CD14-positive monocyte (primary cell): Measurements from ENCODE around the gene LIN37. TPM values are rescaled to one million over a fixed set of nuclear protein-coding genes. Genes with fewer than 3 reads are reported as not detected.

Source experiments
- DNase-seq, 3 donors: peaks; one replicate each; pipeline ENCODE4 v3.0.0-alpha.2; 2011 to 2022
- H2AFZ ChIP-seq: 2 replicates; pipeline ENCODE4 v1.6.0; 2012; ENCODE audit warnings: mild to moderate bottlenecking, low read depth, low read length, inconsistent platforms; ENCODE audit not compliant: insufficient read depth, poor library complexity, severe bottlenecking
- H3K27ac ChIP-seq, 2 donors: 1 replicate in 1 of 2; 2 replicates in 1 of 2; pipeline ENCODE4 v1.5.1; 2012 to 2013; ENCODE audit warnings: low read length in 2 of 2, control low read depth in 1 of 2, inconsistent platforms in 1 of 2, low read depth in 1 of 2, mild to moderate bottlenecking in 1 of 2
- H3K27me3 ChIP-seq, 2 donors: one replicate each; pipeline versions ENCODE4 v1.6.0 to v1.6.1; 2011 to 2013; ENCODE audit warnings: low read length in 2 of 2; ENCODE audit not compliant: control insufficient read depth in 2 of 2, insufficient read depth in 2 of 2
- H3K36me3 ChIP-seq, 2 donors: replicated peaks in 1 of 2; 1 replicate in 1 of 2; 2 replicates in 1 of 2; pipeline versions ENCODE4 v1.5.1 to v1.6.1; 2012 to 2013; ENCODE audit warnings: low read length in 2 of 2, control low read depth in 1 of 2, inconsistent platforms in 1 of 2, mild to moderate bottlenecking in 1 of 2; ENCODE audit not compliant: insufficient read depth in 2 of 2, control insufficient read depth in 1 of 2
- H3K4me1 ChIP-seq, 2 donors: 1 replicate in 1 of 2; 2 replicates in 1 of 2; pipeline versions ENCODE4 v1.5.1 to v1.6.1; 2012 to 2013; ENCODE audit warnings: low read length in 2 of 2, control low read depth in 1 of 2, inconsistent platforms in 1 of 2, mild to moderate bottlenecking in 1 of 2, moderate library complexity in 1 of 2; ENCODE audit not compliant: insufficient read depth in 2 of 2, control insufficient read depth in 1 of 2
- H3K4me2 ChIP-seq: replicated peaks from 2 replicates; pipeline ENCODE3; 2012; ENCODE audit warnings: low read length, moderate library complexity, mild to moderate bottlenecking; ENCODE audit not compliant: poor library complexity, severe bottlenecking; ENCODE audit errors: extremely low read depth
- H3K4me3 ChIP-seq, 3 experiments: fragments of 200-600 bp in 1 of 3; sonication (generic) in 1 of 3; replicated peaks in 1 of 3; 1 replicate in 2 of 3; 2 replicates in 1 of 3; pipeline ENCODE4 v1.5.1; 2011 to 2013; ENCODE audit warnings: low read length in 3 of 3, mild to moderate bottlenecking in 3 of 3, control low read depth in 2 of 3, low read depth in 2 of 3, inconsistent platforms in 1 of 3, moderate library complexity in 1 of 3
- H3K79me2 ChIP-seq: 2 replicates; pipeline ENCODE4 v1.6.0; 2012; ENCODE audit warnings: mild to moderate bottlenecking, control low read depth, inconsistent platforms, low read length, moderate library complexity; ENCODE audit not compliant: insufficient read depth
- H3K9ac ChIP-seq: 2 replicates; pipeline ENCODE4 v1.6.0; 2017; ENCODE audit warnings: low read length, mild to moderate bottlenecking; ENCODE audit not compliant: insufficient read depth, poor library complexity, severe bottlenecking
- H3K9me3 ChIP-seq, 2 donors: replicated peaks in 1 of 2; 1 replicate in 1 of 2; 2 replicates in 1 of 2; pipeline versions ENCODE4 v1.5.1 to v1.6.1; 2012 to 2013; ENCODE audit warnings: low read length in 2 of 2, control low read depth in 1 of 2; ENCODE audit not compliant: control insufficient read depth in 1 of 2, insufficient read depth in 1 of 2
- H4K20me1 ChIP-seq: 2 replicates; pipeline ENCODE4 v1.6.0; 2012; ENCODE audit warnings: mild to moderate bottlenecking, low read length, control low read depth, moderate library complexity; ENCODE audit not compliant: insufficient read depth
- H3K27ac Mint-ChIP-seq, 7 donors: one replicate each; pipeline ENCODE4 v1.8.0; 2020; ENCODE audit warnings: mild to moderate bottlenecking in 7 of 7, mixed read lengths in 7 of 7, moderate library complexity in 6 of 7, inconsistent platforms in 2 of 7
- H3K27me3 Mint-ChIP-seq, 3 donors: one replicate each; pipeline ENCODE4 v1.8.0; 2021 to 2022; ENCODE audit warnings: low read depth in 3 of 3, mild to moderate bottlenecking in 3 of 3, mixed read lengths in 3 of 3, moderate library complexity in 3 of 3, inconsistent platforms in 1 of 3
- H3K36me3 Mint-ChIP-seq, 2 donors: one replicate each; pipeline ENCODE4 v1.8.0; 2020; ENCODE audit warnings: mixed read lengths in 2 of 2, inconsistent platforms in 1 of 2, mild to moderate bottlenecking in 1 of 2
- H3K4me1 Mint-ChIP-seq: one replicate; pipeline ENCODE4 v1.8.0; 2020; ENCODE audit warnings: mild to moderate bottlenecking, mixed read lengths
- H3K4me3 Mint-ChIP-seq, 2 donors: one replicate each; pipeline ENCODE4 v1.8.0; 2020; ENCODE audit warnings: mild to moderate bottlenecking in 2 of 2, mixed read lengths in 2 of 2, moderate library complexity in 1 of 2
- H3K9me3 Mint-ChIP-seq, 7 donors: one replicate each; pipeline ENCODE4 v1.8.0; 2020 to 2022; ENCODE audit warnings: mixed read lengths in 7 of 7, mild to moderate bottlenecking in 6 of 7, moderate library complexity in 6 of 7, inconsistent platforms in 2 of 7
- CTCF ChIP-seq: fragments of 200-600 bp; IDR thresholded peaks from one replicate; pipeline ENCODE4 v1.8.0; 2022; ENCODE audit warnings: antibody characterized with exemption, mild to moderate bottlenecking
- WGBS: methylation state at CpG from one replicate; pipeline ENCODE4 v1.1.5; 2013; ENCODE audit warnings: missing lambda C conversion rate; ENCODE audit not compliant: insufficient coverage; 5-methylcytosine and 5-hydroxymethylcytosine counted together
- intact Hi-C, 2 donors: fragments of 100-400 bp; cut with micrococcal nuclease; formaldehyde crosslinking; loops; one replicate each; pipeline versions ENCODE4 v1.15.0 to v1.15.1; 2023
- polyA plus RNA-seq, 3 donors: library from polyadenylated mRNA; depleted of rRNA in 1 of 3; unstranded in 2 of 3; stranded (reverse) in 1 of 3; fragments of 300-500 nt in 2 of 3; fragments of >200 nt in 1 of 3; fragmentation: Illumina TruSeq in 2 of 3; gene quantifications; 1 replicate in 2 of 3; 2 replicates in 1 of 3; pipeline ENCODE4 v1.2.3, GENCODE V29; 2012 to 2021

The LIN37 gene
- polyA plus RNA-seq, 3 donors, result 5.6 to 28.6 (median 7.2) TPM

- Histone ChIP-seq H3K4me3 (peak within 1 kb of the TSS; percentile 62 to 100 (median 89)), H3K27me3 (no peaks in the 10 kb centered on the region), H4K20me1 (peaks cover 31% of the 10 kb centered on the region), H3K9me3 (no peaks in the 10 kb centered on the region), H3K79me2 (peaks cover 52% of the 10 kb centered on the region), H3K4me2 (peak within 1 kb of the TSS; percentile 100), H3K36me3 (peaks cover 22 to 24% of the 10 kb centered on the region in 2 donors), H3K27ac (peak within 1 kb of the TSS; percentile 84 to 90), H3K9ac (peak within 1 kb of the TSS; percentile 60), H3K4me1 (peaks cover 54 to 68% of the 10 kb centered on the region in 2 donors), H2AFZ (peak within 1 kb of the TSS; percentile 79)
- no peaks in the 10 kb centered on the region for H3K27me3 Mint-ChIP-seq
- peaks cover 50% of the 10 kb centered on the region for H3K4me1 Mint-ChIP-seq
- 1% methylated on average over 7 of the region's 9 CpGs for WGBS
- DNase-seq, result peak; percentile 77 to 88 (median 78)
- intact Hi-C loops, result loop anchor here (5.0 to 10.0 kb wide), 8 partner anchors 35 to 1593 kb away; partner anchors contain the start of genes ARHGAP33 (in 1 of the 2), CAPNS1 (in 1 of the 2), COX6B1 (in 1 of the 2) and ETV2 (in 1 of the 2)
- H3K27ac Mint-ChIP-seq, result peak within 1 kb of the TSS; percentile 96 to 98 (median 97)
- peaks cover 21 to 33% of the 10 kb centered on the region in 2 donors for H3K36me3 Mint-ChIP-seq
- no peak for TF ChIP-seq CTCF
- no peaks in the 10 kb centered on the region for H3K9me3 Mint-ChIP-seq
- peak within 1 kb of the TSS; percentile 90 to 96 for H3K4me3 Mint-ChIP-seq
Observed at GRCh38 chr19:35742121-35742724, 6.2 kb upstream of the LIN37 start, which contains the start of gene IGFLR1. Gene IGFLR1, minus strand, starts transcription at chr19:35742452. Its CDS starts 1,272 bp downstream, at chr19:35741180.

- Histone ChIP-seq H3K4me2 (peak overlapping the region; percentile 96), H4K20me1 (peaks cover 15% of the 10 kb centered on the region), H3K4me3 (peak overlapping the region in 2 of 3 experiments; percentile 77 to 92), H2AFZ (no peak overlapping the region), H3K27me3 (no peaks in the 10 kb centered on the region), H3K79me2 (peaks cover 59% of the 10 kb centered on the region), H3K36me3 (peaks cover 6 to 8% of the 10 kb centered on the region in 2 donors), H3K9me3 (no peaks in the 10 kb centered on the region), H3K4me1 (peaks cover 63 to 80% of the 10 kb centered on the region in 2 donors), H3K27ac (peak overlapping the region; percentile 97 to 98), H3K9ac (no peak overlapping the region)
- WGBS, result 96% methylated on average over 12 of the region's 19 CpGs
- no peak for TF ChIP-seq CTCF
- no peaks in the 10 kb centered on the region for H3K9me3 Mint-ChIP-seq
- no peaks in the 10 kb centered on the region for H3K27me3 Mint-ChIP-seq
- DNase-seq, result no peak
- peaks cover 53% of the 10 kb centered on the region for H3K4me1 Mint-ChIP-seq
- H3K4me3 Mint-ChIP-seq, result peak overlapping the region; percentile 50 to 99
- peaks cover 11 to 21% of the 10 kb centered on the region in 2 donors for H3K36me3 Mint-ChIP-seq
- H3K27ac Mint-ChIP-seq, result peak overlapping the region; percentile 98 to 100 (median 100)
- intact Hi-C loops, result loop anchor here (2.0 to 10.0 kb wide), 9 partner anchors 33 to 1591 kb away; partner anchors contain the start of genes ARHGAP33 (in 1 of the 2), CAPNS1 (in 1 of the 2), COX6B1 (in 1 of the 2) and ETV2 (in 1 of the 2)
Observed at GRCh38 chr19:35743640-35744429, 4.5 kb upstream of the LIN37 start.
